Stomach smooth muscle (tissue), 2 donors: ENCODE data around the gene MAPRE3.

Experiments
- H3K27ac ChIP-seq: one replicate; pipeline ENCODE4 v1.7.0; 2013; ENCODE audit warnings: mild to moderate bottlenecking, low read length, inconsistent platforms
- H3K27me3 ChIP-seq, 2 donors: one replicate each; pipeline ENCODE4 v1.7.0; 2013; ENCODE audit warnings: low read length in 2 of 2; ENCODE audit not compliant: insufficient read depth in 2 of 2, control insufficient read depth in 1 of 2
- H3K36me3 ChIP-seq, 2 donors: one replicate each; pipeline ENCODE4 v1.7.0; 2013; ENCODE audit warnings: low read length in 2 of 2; ENCODE audit not compliant: control insufficient read depth in 2 of 2, insufficient read depth in 2 of 2
- H3K4me1 ChIP-seq: one replicate; pipeline ENCODE4 v1.7.0; 2013; ENCODE audit warnings: low read length; ENCODE audit not compliant: control insufficient read depth, insufficient read depth
- H3K4me3 ChIP-seq, 2 donors: one replicate each; pipeline ENCODE4 v1.7.0; 2013; ENCODE audit warnings: low read length in 2 of 2
- H3K9ac ChIP-seq, 2 donors: one replicate each; pipeline ENCODE4 v1.7.0; 2013; ENCODE audit warnings: low read length in 2 of 2, mild to moderate bottlenecking in 1 of 2
- H3K9me3 ChIP-seq, 2 donors: one replicate each; pipeline ENCODE4 v1.7.0; 2013; ENCODE audit warnings: low read length in 2 of 2; ENCODE audit not compliant: control insufficient read depth in 2 of 2
- donor health status: healthy.
- donor health status: Pancreatic carcinoma.

Gene MAPRE3

DNA sequence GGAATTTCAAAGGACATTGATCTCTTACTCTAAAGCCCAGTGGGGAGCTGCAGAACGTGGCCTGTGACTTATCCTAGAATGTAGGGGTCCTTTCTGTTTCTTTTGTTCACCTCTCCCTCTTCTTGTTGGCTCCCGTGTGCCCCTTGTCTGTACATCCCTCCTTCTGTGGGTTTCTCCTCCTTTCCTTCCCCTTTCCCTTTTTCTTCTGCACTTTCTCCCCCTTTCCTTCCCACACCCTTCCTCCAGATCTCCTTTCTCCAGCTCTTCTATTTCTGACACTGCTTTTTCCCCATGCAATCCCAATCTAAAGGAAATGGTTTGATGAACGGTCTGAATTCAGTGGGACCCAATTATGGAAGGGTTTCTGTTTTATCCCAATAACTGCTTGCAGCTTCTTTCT lies 35.5 kb upstream of the MAPRE3 start:
- Histone ChIP-seq H3K4me3 (no peak overlapping the region), H3K9ac (no peak overlapping the region), H3K27ac (no peak overlapping the region), H3K36me3 (no peaks in the 10 kb centered on the region), H3K9me3 (no peaks in the 10 kb centered on the region), H3K27me3 (peaks cover 0 to 4% of the 10 kb centered on the region in 2 donors), H3K4me1 (no peaks in the 10 kb centered on the region)

DNA sequence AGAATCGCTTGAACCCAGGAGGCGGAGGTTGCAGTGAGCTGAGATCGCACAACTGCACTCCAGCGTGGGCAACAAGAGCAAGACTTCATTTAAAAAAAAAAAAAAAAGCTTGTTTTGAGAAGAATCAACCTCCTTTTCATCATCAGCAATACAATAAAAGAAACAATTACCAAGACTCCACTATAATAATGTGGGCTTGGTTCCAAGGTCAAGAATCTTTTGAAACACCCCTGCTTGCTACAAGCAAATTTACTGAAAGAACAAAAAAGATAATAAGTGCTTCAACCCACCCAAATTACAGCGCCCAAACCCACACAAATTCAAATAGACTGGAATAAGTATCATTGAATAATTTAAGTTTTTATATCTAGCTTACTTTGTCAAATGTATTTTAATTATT lies 33.6 kb upstream of the MAPRE3 start:
- Histone ChIP-seq H3K9ac (no peak overlapping the region), H3K9me3 (no peaks in the 10 kb centered on the region), H3K27me3 (no peaks in the 10 kb centered on the region), H3K4me1 (no peaks in the 10 kb centered on the region), H3K27ac (no peak overlapping the region), H3K36me3 (no peaks in the 10 kb centered on the region), H3K4me3 (no peak overlapping the region)

DNA sequence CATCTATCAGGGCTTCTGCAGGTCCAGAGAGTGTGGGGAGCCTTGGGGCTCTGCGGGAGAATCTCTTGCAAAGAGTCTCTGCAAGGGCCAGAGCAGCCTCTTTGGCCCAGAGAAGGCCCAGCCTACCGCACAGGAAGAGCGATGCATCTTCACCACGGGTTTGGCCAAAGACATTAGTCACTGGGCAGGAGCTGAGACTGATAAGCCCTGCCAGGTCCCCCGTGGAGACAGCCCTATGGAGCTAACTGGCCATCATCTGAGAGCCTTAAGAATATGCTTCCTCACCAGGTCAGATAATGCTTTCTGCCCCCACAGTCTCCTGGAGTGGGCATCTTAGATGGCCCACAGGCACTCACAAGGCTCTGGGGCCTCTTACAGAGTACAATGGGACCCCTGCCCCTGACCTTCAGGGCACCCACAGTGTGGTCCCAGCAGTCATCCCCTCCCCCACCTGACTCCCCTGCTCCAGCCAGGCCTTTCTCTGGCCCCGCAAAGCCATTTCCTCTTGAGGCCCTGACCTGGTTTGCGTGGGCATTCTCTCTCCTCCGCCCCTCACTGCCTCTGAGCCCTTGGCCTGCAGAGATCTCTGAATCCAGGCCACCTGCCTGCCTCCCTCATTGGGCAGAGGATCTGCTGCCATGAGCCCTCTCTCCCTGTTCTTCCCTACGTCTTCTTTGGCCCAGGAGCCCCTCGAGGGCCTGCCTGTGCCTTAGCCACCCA lies 31.9 kb upstream of the MAPRE3 start:
- H3K36me3 ChIP-seq = no peaks in the 10 kb centered on the region
- H3K27ac ChIP-seq = no peak overlapping the region
- no peak overlapping the region for H3K9ac ChIP-seq
- peaks cover 5 to 7% of the 10 kb centered on the region in 2 donors for H3K27me3 ChIP-seq
- H3K4me1 ChIP-seq = no peaks in the 10 kb centered on the region
- H3K9me3 ChIP-seq = no peaks in the 10 kb centered on the region
- H3K4me3 ChIP-seq = no peak overlapping the region

DNA sequence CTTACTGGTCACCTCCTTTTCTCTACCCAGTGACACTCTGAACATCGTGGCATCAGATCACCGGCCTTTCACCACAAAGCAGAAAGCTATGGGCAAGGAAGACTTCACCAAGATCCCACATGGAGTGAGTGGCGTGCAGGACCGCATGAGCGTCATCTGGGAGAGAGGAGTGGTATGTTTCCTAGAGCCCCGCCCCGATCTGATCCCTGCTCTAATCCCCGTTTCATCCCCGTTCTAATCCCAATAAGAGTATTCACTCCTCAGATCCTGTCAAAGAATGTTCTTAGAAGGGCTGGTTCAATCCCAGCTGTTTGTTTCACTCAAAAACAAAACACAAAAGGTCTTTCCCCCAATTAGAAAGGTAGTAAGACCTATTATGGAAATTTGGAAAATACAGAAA lies 30.4 kb upstream of the MAPRE3 start:
- Histone ChIP-seq H3K36me3 (no peaks in the 10 kb centered on the region), H3K4me3 (no peak overlapping the region), H3K4me1 (no peaks in the 10 kb centered on the region)

DNA sequence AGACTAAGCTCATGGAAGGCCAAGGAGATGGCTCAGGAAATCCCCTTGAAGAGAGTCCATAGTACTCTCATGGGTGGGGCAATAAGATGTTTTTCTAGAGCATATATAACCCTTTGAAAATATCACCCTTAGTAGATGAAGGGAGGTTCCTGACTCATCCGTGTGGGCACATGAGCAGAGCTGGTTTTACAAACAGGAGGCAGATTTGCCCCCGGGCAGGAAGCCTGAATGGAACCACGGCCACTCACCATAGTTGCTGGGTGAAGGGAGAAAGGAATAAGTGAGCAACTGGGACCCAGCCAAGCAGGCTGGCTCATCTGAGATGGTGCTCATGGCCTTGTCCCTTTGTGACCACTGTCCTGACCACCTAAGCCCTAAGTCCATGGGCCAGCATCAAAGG lies 29.0 kb upstream of the MAPRE3 start:
- no peak overlapping the region for H3K4me3 ChIP-seq
- H3K36me3 ChIP-seq = no peaks in the 10 kb centered on the region
- no peaks in the 10 kb centered on the region for H3K4me1 ChIP-seq
- H3K9me3 ChIP-seq = no peaks in the 10 kb centered on the region
- H3K9ac ChIP-seq = no peak overlapping the region
- no peak overlapping the region for H3K27ac ChIP-seq
- H3K27me3 ChIP-seq = peaks cover 12 to 15% of the 10 kb centered on the region in 2 donors

More for the DNA sequence above, 30.4 kb upstream of the MAPRE3 start:
- no peaks in the 10 kb centered on the region for H3K9me3 ChIP-seq
- peaks cover 7 to 12% of the 10 kb centered on the region in 2 donors for H3K27me3 ChIP-seq
- H3K27ac ChIP-seq = no peak overlapping the region
- H3K9ac ChIP-seq = no peak overlapping the region

DNA sequence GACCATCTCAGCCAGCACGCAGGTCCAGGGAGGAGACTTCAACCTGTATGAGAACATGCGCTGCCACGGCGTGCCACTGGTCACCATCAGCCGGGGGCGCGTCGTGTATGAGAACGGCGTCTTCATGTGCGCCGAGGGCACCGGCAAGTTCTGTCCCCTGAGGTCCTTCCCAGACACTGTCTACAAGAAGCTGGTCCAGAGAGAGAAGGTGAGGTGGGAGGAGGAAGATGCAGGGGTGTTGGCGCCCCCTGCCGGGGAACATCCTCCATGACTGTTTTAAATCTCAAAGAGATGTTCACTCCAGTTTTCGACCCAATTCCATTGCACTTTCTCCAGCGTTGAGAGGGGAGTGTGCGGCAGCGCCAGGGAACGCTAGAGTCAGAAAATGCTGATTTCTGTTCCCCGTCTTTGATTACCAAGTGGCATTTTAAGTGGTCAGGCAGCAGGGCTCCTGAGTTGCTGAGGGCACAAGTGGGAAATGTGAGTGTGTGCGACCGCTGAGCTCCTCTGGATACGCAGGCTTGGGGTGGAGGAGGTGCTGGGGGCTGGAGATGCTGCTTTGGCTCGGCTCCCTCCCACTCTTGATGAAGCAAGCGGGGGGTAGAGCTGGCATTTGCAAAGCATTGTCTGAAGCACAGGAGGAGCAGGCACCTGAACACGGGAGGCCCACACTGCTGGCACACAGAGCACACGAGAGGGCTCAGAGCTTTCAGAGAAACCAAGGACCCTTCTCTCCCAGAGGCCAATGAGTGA lies 27.7 kb upstream of the MAPRE3 start:
- no peaks in the 10 kb centered on the region for H3K36me3 ChIP-seq
- no peaks in the 10 kb centered on the region for H3K9me3 ChIP-seq
- no peak overlapping the region for H3K27ac ChIP-seq
- peaks cover 12 to 22% of the 10 kb centered on the region in 2 donors for H3K27me3 ChIP-seq
- H3K4me3 ChIP-seq = no peak overlapping the region
- H3K9ac ChIP-seq = no peak overlapping the region
- no peaks in the 10 kb centered on the region for H3K4me1 ChIP-seq

DNA sequence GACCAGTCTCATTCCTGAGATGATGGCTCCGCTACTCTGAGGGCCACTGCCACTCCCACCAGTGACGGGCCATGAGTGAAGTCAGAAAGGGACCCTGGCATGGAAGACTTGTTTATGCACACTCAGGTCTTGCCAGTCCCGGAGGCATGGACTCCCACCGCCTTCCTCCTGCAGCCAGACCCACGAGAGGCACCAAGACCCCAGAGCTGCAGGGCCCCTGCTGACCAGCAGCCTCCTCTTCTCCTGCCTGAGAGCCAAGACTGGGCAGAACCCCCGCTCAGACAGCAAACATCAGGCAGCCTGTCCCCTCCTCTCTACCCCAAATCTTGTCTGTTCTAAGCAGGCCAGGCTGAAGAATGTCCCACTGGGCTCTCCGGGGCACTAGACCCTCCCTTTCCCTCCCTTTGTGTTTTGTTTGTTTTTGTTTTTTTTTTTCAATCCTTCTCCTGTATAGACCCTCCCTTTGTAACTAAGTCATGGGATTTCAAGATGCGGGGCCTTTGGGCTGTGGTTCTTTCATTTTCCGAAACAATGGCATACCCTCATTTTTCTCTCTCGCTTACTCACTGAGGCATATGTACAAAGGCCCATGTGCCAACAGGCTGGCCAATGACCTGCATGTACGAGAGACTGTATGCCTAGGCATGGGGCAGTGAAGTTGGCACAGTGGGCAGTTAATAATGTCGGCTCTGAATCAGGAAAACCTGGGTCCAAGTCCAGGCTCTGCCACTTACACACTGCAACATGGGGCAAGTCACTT lies 24.3 kb upstream of the MAPRE3 start:
- no peak overlapping the region for H3K9ac ChIP-seq
- H3K9me3 ChIP-seq = no peaks in the 10 kb centered on the region
- peaks cover 12 to 31% of the 10 kb centered on the region in 2 donors for H3K27me3 ChIP-seq
- H3K4me1 ChIP-seq = no peaks in the 10 kb centered on the region
- H3K4me3 ChIP-seq = no peak overlapping the region
- no peak overlapping the region for H3K27ac ChIP-seq
- no peaks in the 10 kb centered on the region for H3K36me3 ChIP-seq

DNA sequence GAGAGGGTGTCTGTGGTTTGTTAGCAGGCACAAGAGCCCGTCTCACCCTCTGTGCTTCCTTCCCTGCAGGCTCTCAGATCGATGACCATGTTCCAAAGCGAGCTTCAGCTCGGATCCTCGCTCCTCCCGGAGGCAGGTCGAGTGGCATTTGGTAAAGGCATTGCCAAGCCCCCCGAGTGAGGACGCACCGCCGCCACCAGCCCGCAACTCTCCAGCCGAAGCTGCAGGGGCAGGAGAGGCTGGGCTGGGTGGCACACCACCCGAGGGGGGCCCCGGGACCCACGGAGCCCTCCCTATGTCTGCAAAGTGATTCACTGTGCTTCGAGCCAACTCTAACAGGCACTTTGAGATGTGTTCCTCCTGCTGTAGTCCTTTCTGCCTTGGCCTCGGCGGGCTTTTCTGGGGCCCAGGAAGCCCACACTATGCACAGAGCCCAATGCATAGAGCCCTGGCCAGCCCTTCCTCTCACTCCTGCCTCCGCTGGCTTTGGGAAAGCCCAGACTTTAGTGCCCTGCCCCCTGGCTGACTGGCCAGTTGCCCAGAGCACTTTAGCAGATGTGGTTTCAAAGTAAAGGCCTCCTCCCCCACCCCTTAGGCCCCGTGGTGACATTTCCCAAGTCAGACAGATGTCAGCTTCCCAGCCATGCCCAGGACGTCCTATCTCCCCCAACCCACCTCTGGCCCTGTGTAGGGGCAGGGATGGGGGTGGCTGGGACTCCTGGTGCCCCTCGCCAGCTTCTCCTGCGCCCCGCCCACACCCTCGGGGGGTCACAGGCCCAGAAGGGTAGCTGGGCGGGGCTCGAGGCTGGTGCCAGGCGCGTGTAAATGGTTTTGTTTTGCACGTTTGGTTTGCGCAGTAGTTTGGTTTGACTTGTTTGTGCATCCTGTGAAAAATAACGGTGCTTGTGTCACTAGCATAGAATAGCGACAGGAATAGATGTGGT lies 23.3 kb upstream of the MAPRE3 start:
- Histone ChIP-seq H3K36me3 (no peaks in the 10 kb centered on the region), H3K4me3 (no peak overlapping the region), H3K27me3 (peaks cover 12 to 31% of the 10 kb centered on the region in 2 donors), H3K9ac (no peak overlapping the region), H3K4me1 (no peaks in the 10 kb centered on the region), H3K27ac (no peak overlapping the region), H3K9me3 (no peaks in the 10 kb centered on the region)

DNA sequence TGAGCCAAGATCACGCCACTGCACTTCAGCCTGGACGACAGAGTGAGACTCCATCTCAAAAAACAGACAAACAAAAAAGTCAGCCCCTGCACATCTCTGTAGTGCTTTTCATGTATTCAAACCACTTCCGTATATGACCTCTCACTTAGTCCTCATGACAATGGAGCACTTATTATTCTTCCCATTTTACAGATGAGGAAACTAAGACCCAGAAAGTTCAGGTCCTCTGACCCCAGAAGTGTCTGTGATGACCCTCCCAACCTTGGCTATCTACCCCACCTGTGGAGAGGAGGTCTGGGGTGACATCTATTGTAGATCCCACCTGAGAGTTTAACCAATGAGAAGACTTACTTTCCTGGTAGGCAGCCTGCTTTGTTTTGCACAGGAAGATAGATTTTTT lies 21.6 kb upstream of the MAPRE3 start:
- H3K36me3 ChIP-seq = no peaks in the 10 kb centered on the region
- no peak overlapping the region for H3K4me3 ChIP-seq
- H3K9ac ChIP-seq = no peak overlapping the region
- H3K27me3 ChIP-seq = peaks cover 5 to 26% of the 10 kb centered on the region in 2 donors
- no peak overlapping the region for H3K27ac ChIP-seq
- no peaks in the 10 kb centered on the region for H3K9me3 ChIP-seq
- no peaks in the 10 kb centered on the region for H3K4me1 ChIP-seq

DNA sequence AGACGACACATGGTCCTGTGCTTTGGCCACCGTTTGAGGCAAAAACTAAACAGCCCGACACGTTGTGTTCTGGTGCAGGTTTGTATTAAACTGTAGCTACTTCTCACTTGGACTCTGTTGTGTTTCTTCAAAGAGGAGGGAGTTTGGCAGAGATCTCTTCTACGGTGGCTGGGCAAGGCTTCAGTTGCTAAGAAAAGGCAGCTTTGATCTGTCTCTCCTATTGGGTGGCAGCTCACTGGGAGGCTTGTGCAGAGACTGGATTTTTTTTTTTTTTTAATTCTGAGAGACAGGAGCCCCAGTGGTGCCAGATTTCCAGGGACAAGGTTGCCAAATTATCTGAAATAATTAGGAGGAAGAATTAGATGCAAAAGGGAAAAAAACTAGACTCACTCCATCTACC lies 20.2 kb upstream of the MAPRE3 start:
- Histone ChIP-seq H3K27ac (no peak overlapping the region), H3K4me3 (no peak overlapping the region), H3K9ac (no peak overlapping the region), H3K4me1 (no peaks in the 10 kb centered on the region), H3K9me3 (no peaks in the 10 kb centered on the region), H3K36me3 (no peaks in the 10 kb centered on the region), H3K27me3 (peaks cover 0 to 25% of the 10 kb centered on the region in 2 donors)
